HepG2 (cell line): Measurements from ENCODE around the gene NCBP2L. TPM values are rescaled to one million over a fixed set of nuclear protein-coding genes. Genes with fewer than 3 reads are reported as not detected.

Experiments used
- ATAC-seq: fragments of 200-7000 bp; cut with Tn5 transposase; 3 replicates; pipeline ENCODE4 v1.9.1; 2020; ENCODE audit warnings: mild to moderate bottlenecking, moderate library complexity
- BruUV-seq: library from RNA; stranded (reverse); fragments of 400-500 nt; replicated peaks from 2 replicates; lab custom pipeline; 2021; lab: Mats Ljungman, UMichigan
- CTCF ChIA-PET: fragments of 300-600 bp; formaldehyde crosslinking; extraction: SDS; loops from one replicate; lab custom pipeline; 2021; ENCODE audit warnings: low total read pairs, inconsistent platforms, low intra/inter-chr PET ratio; lab: Yijun Ruan, JAX
- POLR2A ChIA-PET: fragments of 350-600 bp; sonication (Branson Sonifier 250); formaldehyde crosslinking; loops from one replicate; lab custom pipeline; 2020; ENCODE audit warnings: antibody characterized with exemption, inconsistent platforms; lab: Yijun Ruan, JAX
- DNase-seq: peaks from one replicate; pipeline ENCODE4 v3.0.0-alpha.2; 2015; ENCODE audit warnings: low spot score
- FAIRE-seq: peaks from 3 replicates; lab custom pipeline; 2011; peaks lifted over from hg19 to GRCh38; lab: Jason Lieb, UNC
- H2AFZ ChIP-seq: one replicate; pipeline ENCODE4 v1.6.1; 2011; ENCODE audit warnings: low read length, inconsistent platforms
- H3K27ac ChIP-seq: fragments of 300-600 bp; 3 replicates; pipeline ENCODE4 v1.8.0; 2011; ENCODE audit warnings: mixed run types, mild to moderate bottlenecking, mixed read lengths, low read length, inconsistent platforms; ENCODE audit not compliant: insufficient read depth; ENCODE audit errors: extremely low read length
- H3K27me3 ChIP-seq, 2 experiments: fragments of 200-600 bp in 1 of 2; 2 replicates in 1 of 2; 3 replicates in 1 of 2; pipeline versions ENCODE4 v1.6.0 to v1.8.0; 2011; ENCODE audit warnings: low read length in 2 of 2, mild to moderate bottlenecking in 2 of 2, moderate library complexity in 2 of 2, inconsistent platforms in 1 of 2; ENCODE audit not compliant: insufficient read depth in 2 of 2, control insufficient read depth in 1 of 2
- H3K36me3 ChIP-seq, 2 experiments: fragments of 200-600 bp in 1 of 2; replicated peaks in 1 of 2; 2 replicates in 1 of 2; 3 replicates in 1 of 2; pipeline versions ENCODE4 v1.5.1 to v1.8.0; 2011; ENCODE audit warnings: low read length in 2 of 2, inconsistent platforms in 1 of 2; ENCODE audit not compliant: insufficient read depth in 2 of 2, control insufficient read depth in 1 of 2
- H3K4me1 ChIP-seq: 2 replicates; pipeline ENCODE4 v1.5.1; 2012; ENCODE audit warnings: low read length, inconsistent platforms; ENCODE audit not compliant: insufficient read depth
- H3K4me2 ChIP-seq: 2 replicates; pipeline ENCODE4 v1.6.0; 2011; ENCODE audit warnings: low read depth, low read length, inconsistent platforms
- H3K4me3 ChIP-seq, 3 experiments: fragments of 200-600 bp in 1 of 3; sonication (generic), shearing (Covaris generic) in 1 of 3; replicated peaks in 1 of 3; 2 replicates each; pipeline ENCODE4 v1.5.1; 2011 to 2016; ENCODE audit warnings: low read length in 3 of 3, inconsistent platforms in 2 of 3, low read depth in 2 of 3, mild to moderate bottlenecking in 2 of 3, control low read depth in 1 of 3, mixed read lengths in 1 of 3; ENCODE audit not compliant: insufficient read depth in 1 of 3
- H3K79me2 ChIP-seq: one replicate; pipeline ENCODE4 v1.6.1; 2011; ENCODE audit warnings: low read length, inconsistent platforms; ENCODE audit not compliant: insufficient read depth
- H3K9ac ChIP-seq: 2 replicates; pipeline ENCODE4 v1.6.0; 2011; ENCODE audit warnings: mild to moderate bottlenecking, low read depth, low read length, inconsistent platforms; ENCODE audit not compliant: insufficient read depth
- H3K9me3 ChIP-seq: 2 replicates; pipeline ENCODE4 v1.5.1; 2012; ENCODE audit warnings: mild to moderate bottlenecking, low read length
- H4K20me1 ChIP-seq: 2 replicates; pipeline ENCODE4 v1.6.0; 2011; ENCODE audit warnings: inconsistent platforms, mild to moderate bottlenecking, low read length, moderate library complexity; ENCODE audit not compliant: insufficient read depth
- AGO2 ChIP-seq: fragments of 200-400 bp; formaldehyde crosslinking; optimal IDR thresholded peaks from 2 replicates; pipeline ENCODE3; 2017; ENCODE audit warnings: mild to moderate bottlenecking, low read depth, low read length, moderate library complexity
- BRD4 ChIP-seq: sonication (generic); formaldehyde crosslinking; IDR thresholded peaks from 2 replicates; pipeline ENCODE4 v1.4.0; 2020; ENCODE audit warnings: missing genetic modification reagents
- HIC2 ChIP-seq: sonication (generic); formaldehyde crosslinking; IDR thresholded peaks from 2 replicates; pipeline ENCODE4 v1.9.0; 2022; ENCODE audit warnings: low read depth, missing genetic modification reagents
- HMGA1 ChIP-seq: sonication (generic); formaldehyde crosslinking; conservative IDR thresholded peaks from 2 replicates; pipeline ENCODE4 v1.4.0; 2020; ENCODE audit warnings: missing genetic modification reagents
- NFIB ChIP-seq: sonication (generic); formaldehyde crosslinking; IDR thresholded peaks from 2 replicates; pipeline ENCODE4 v1.9.0; 2021; ENCODE audit warnings: missing genetic modification reagents, mild to moderate bottlenecking, borderline replicate concordance
- NFYC ChIP-seq: IDR thresholded peaks from 2 replicates; pipeline ENCODE4 v1.6.1; 2016; ENCODE audit warnings: missing genetic modification reagents, missing compliant biosample characterization
- PHF5A ChIP-seq: IDR thresholded peaks from one replicate; pipeline ENCODE4 v1.6.1; 2018; ENCODE audit warnings: low read depth, missing genetic modification reagents; ENCODE audit not compliant: unreplicated experiment
- POGK ChIP-seq: sonication (generic); formaldehyde crosslinking; conservative IDR thresholded peaks from 2 replicates; pipeline ENCODE4 v1.8.0; 2022; ENCODE audit warnings: mild to moderate bottlenecking, moderate library complexity, missing genetic modification reagents
- RFX3 ChIP-seq: IDR thresholded peaks from 2 replicates; pipeline ENCODE4 v1.6.1; 2016; ENCODE audit warnings: missing biosample characterization, missing genetic modification reagents
- RORA ChIP-seq: sonication (generic); formaldehyde crosslinking; IDR thresholded peaks from 2 replicates; pipeline ENCODE4 v1.5.0; 2020; ENCODE audit warnings: mild to moderate bottlenecking, missing genetic modification reagents, moderate library complexity
- SCMH1 ChIP-seq: sonication (generic); formaldehyde crosslinking; IDR thresholded peaks from 2 replicates; pipeline ENCODE4 v1.9.0; 2021; ENCODE audit warnings: missing genetic modification reagents, mild to moderate bottlenecking, borderline replicate concordance
- SP1 ChIP-seq, 2 experiments: fragments of 450-650 bp in 1 of 2; sonication (generic) in 1 of 2; formaldehyde crosslinking in 1 of 2; IDR thresholded peaks; 2 replicates each; pipeline versions ENCODE4 v1.4.0 to v1.6.1; 2016 to 2020; ENCODE audit warnings: missing genetic modification reagents in 1 of 2
- SPEN ChIP-seq: sonication (generic); formaldehyde crosslinking; IDR thresholded peaks from 2 replicates; pipeline ENCODE4 v1.5.1; 2020; ENCODE audit warnings: low read depth, mild to moderate bottlenecking, missing genetic modification reagents
- THAP11 ChIP-seq: IDR thresholded peaks from 2 replicates; pipeline ENCODE4 v1.6.1; 2016; ENCODE audit warnings: missing biosample characterization, missing genetic modification reagents
- ZIK1 ChIP-seq: sonication (generic); formaldehyde crosslinking; IDR thresholded peaks from 2 replicates; pipeline ENCODE4 v1.5.0; 2020; ENCODE audit warnings: mild to moderate bottlenecking, low read depth, missing genetic modification reagents, borderline replicate concordance
- ZNF234 ChIP-seq: sonication (generic); formaldehyde crosslinking; conservative IDR thresholded peaks from 2 replicates; pipeline ENCODE4 v1.5.1; 2020; ENCODE audit warnings: mild to moderate bottlenecking, missing genetic modification reagents
- ZNF335 ChIP-seq: sonication (generic); formaldehyde crosslinking; IDR thresholded peaks from 2 replicates; pipeline ENCODE4 v1.4.0; 2020; ENCODE audit warnings: missing genetic modification reagents
- ZNF367 ChIP-seq: sonication (generic); formaldehyde crosslinking; IDR thresholded peaks from 2 replicates; pipeline ENCODE4 v1.4.0; 2020; ENCODE audit warnings: missing genetic modification reagents, borderline replicate concordance
- WGBS: methylation state at CpG from one replicate; pipeline ENCODE4 v1.1.6; 2017; ENCODE audit warnings: low lambda C conversion rate; 5-methylcytosine and 5-hydroxymethylcytosine counted together
- in situ Hi-C: cut with HindIII; loops from 2 replicates; pipeline ENCODE4 v1.10.0; 2017; ENCODE audit warnings: low pct_unique_long_range_greater_than_20kb; ENCODE audit not compliant: extremely low pct_ligation_motif_present
- intact Hi-C: fragments of 100-400 bp; cut with micrococcal nuclease; formaldehyde crosslinking; loops from one replicate; pipeline ENCODE4 v1.10.0; 2022; ENCODE audit not compliant: unreplicated experiment
- polyA plus RNA-seq, 8 experiments: library from polyadenylated mRNA; depleted of rRNA in 3 of 8; stranded (reverse) in 7 of 8; unstranded in 1 of 8; fragments of >200 nt; fragmentation: Illumina TruSeq in 4 of 8; extraction: Trizol in 4 of 8; gene quantifications; 2 replicates each; pipeline versions ENCODE4 v1.2.1 to v1.2.3, GENCODE V29; 2011 to 2016; ENCODE audit warnings: low read depth in 4 of 8, missing spikeins in 1 of 8, mixed read lengths in 1 of 8; ENCODE audit not compliant: insufficient read depth in 1 of 8
- total RNA-seq, 5 experiments: library from RNA; depleted of rRNA; stranded (reverse); fragments of >200 nt; fragmentation: Illumina TruSeq; extraction: Trizol; gene quantifications; 2 replicates each; pipeline ENCODE4 v1.2.3, GENCODE V29; 2016; ENCODE audit warnings: low read depth in 1 of 5

The NCBP2L gene
- total and polyA plus RNA-seq, 2 of the 13 experiments (the other 11 are each of a cell fraction or from before 2014, with no cell fraction given), result not detected

- no peak for TF ChIP-seq RORA
- TF ChIP-seq THAP11 (CRISPR knock-in tag), result no peak
- TF ChIP-seq ZNF367, result no peak
- TF ChIP-seq, all 625 proteins: peak for 0
Measured at GRCh38 chrX:107804427-107804826, 26.9 kb downstream of the NCBP2L start (continued).

- CTCF ChIA-PET, result no interaction called here
- in situ Hi-C loops, result no loop called here
- FAIRE-seq (no peak), DNase-seq (no peak), ATAC-seq (no peak)
- intact Hi-C loops, result no loop called here
- BruUV-seq, result no TSS peak
- H3K36me3 ChIP-seq, result no peaks in the 10 kb centered on the region
- H3K4me3 ChIP-seq, result no peak overlapping the region
- no peak overlapping the region for H2AFZ ChIP-seq
- no peaks in the 10 kb centered on the region for H3K9me3 ChIP-seq
- POLR2A ChIA-PET, result no interaction called here
- no peaks in the 10 kb centered on the region for H3K79me2 ChIP-seq
- TF ChIP-seq SCMH1 (CRISPR knock-in tag) (no peak), AGO2 (no peak), PHF5A (CRISPR knock-in tag) (no peak), HIC2 (CRISPR knock-in tag) (no peak), ZNF234 (no peak), HMGA1 (CRISPR knock-in tag) (no peak), POGK (no peak), NFIB (CRISPR knock-in tag) (no peak), BRD4 (CRISPR knock-in tag) (no peak), NFYC (CRISPR knock-in tag) (no peak), ZIK1 (no peak), RFX3 (CRISPR knock-in tag) (no peak), SPEN (CRISPR knock-in tag) (no peak), SP1 (IDR thresholded peaks at IDR 0.05) (no peak), SP1 (CRISPR knock-in tag; IDR thresholded peaks at IDR 0.05) (no peak), ZNF335 (CRISPR knock-in tag) (no peak)
- H3K9ac ChIP-seq, result no peak overlapping the region
- H3K4me2 ChIP-seq, result no peak overlapping the region
- H3K27ac ChIP-seq, result no peak overlapping the region
- H3K4me1 ChIP-seq, result no peaks in the 10 kb centered on the region
- no peaks in the 10 kb centered on the region for H4K20me1 ChIP-seq
- no peaks in the 10 kb centered on the region for H3K27me3 ChIP-seq
- WGBS, result 89% methylated on average over 2 of the region's 3 CpGs
Measured at GRCh38 chrX:107805179-107805578, 27.6 kb downstream of the NCBP2L start.
